Retinal pigment epithelial cell (primary cell): ENCODE data around the gene ECEL1.

Experiments
- DNase-seq: peaks from one replicate; pipeline ENCODE4 v3.0.0-alpha.2; 2010; ENCODE audit warnings: low read depth
- H3K4me3 ChIP-seq: 2 replicates; pipeline ENCODE4 v1.5.1; 2011; ENCODE audit warnings: mild to moderate bottlenecking, low read length, control low read depth, moderate library complexity
- TF ChIP-seq, protein P1 (sequence below): conservative IDR thresholded peaks from 2 replicates; pipeline ENCODE4 v1.5.1; 2011; ENCODE audit warnings: low read depth, low read length, control low read depth, inconsistent platforms

Gene ECEL1

DNA sequence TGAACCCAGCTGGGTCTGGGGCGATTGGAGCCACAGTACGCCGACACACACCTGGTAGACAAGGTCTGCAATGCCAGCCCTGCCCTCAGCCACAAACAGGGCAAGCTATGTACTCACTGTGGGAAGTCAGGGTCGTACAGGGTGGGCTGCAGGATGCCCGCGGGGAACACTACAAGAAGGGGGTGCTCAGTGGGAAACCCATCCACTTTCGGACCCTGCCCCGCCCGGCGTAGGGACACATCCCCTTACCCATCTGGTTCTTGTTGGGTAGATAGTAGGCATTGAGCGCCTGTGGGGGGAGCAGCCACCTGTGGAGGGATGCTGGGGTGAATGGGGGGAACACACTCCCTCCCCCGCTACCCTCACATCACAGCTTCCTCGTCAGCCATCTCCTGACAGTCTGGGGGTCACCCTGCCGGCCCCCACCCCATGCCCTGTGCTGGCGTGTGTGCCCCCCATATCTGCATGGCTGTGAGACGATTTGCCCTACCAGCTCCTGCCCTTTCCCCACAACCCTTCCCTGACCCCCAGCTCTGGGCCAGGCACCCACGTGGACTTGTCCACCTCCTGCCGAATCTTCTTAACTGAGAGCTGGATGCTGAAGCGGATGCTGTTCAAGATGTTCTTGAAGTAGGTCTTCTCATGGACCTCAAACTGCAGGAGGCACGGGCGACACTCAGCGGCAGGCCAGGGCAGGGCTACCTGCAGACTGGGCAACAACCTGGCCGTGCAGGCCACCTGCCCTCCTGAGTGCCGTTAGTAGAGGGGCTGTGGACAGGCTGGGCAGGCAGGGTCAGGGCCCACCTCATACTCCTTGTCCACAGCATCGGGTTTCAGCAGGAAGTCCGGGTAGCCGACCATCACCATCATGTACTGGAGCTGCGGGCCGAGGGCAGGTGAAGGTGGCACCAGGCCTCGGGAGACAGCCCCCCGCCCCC is 5.1 kb downstream of the ECEL1 start:
- TF ChIP-seq, protein P1, sequence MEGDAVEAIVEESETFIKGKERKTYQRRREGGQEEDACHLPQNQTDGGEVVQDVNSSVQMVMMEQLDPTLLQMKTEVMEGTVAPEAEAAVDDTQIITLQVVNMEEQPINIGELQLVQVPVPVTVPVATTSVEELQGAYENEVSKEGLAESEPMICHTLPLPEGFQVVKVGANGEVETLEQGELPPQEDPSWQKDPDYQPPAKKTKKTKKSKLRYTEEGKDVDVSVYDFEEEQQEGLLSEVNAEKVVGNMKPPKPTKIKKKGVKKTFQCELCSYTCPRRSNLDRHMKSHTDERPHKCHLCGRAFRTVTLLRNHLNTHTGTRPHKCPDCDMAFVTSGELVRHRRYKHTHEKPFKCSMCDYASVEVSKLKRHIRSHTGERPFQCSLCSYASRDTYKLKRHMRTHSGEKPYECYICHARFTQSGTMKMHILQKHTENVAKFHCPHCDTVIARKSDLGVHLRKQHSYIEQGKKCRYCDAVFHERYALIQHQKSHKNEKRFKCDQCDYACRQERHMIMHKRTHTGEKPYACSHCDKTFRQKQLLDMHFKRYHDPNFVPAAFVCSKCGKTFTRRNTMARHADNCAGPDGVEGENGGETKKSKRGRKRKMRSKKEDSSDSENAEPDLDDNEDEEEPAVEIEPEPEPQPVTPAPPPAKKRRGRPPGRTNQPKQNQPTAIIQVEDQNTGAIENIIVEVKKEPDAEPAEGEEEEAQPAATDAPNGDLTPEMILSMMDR: no peak
- DNase-seq: no peak
- H3K4me3 ChIP-seq: no peak overlapping the region

DNA sequence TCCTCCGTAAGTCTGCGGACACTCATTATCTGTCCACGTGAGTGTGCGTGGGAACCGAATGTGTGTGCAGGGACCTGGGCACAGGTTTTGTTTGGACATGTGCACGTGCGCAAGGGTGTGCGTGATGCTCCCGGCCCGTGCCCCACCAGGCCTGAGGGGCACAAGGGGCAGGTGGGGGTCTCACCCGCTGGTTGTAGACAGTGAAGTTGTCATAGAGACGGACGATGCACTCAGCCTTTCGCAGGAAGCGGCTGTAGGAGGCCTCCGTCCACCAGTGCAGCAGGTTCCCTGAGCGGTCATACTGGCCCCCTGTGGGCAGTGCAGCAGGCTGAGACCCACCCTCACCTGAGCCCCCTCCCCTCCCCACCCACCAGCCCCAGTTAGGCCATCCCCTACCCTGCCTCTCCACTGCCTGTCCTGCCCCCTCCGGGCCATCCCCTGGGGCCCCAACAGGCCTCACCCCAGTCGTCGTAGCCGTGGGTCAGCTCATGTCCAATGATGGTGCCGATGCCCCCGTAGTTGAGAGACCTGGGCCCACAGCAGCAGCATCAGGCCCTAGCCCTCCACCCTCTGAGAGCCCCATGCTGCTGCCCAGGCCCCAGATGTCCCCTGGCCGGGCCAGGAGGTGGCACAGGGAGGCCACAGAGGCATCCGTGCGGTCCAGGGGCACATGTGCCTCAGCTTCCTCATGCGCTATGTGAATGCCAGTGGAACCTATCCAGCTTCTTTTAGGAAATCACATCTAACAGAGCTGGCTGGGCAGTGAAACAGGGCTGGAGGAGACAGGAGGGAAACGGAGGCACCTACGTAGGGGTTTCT is 6.1 kb downstream of the ECEL1 start:
- no peak for DNase-seq
- no peak overlapping the region for H3K4me3 ChIP-seq
- TF ChIP-seq, protein P1: no peak

DNA sequence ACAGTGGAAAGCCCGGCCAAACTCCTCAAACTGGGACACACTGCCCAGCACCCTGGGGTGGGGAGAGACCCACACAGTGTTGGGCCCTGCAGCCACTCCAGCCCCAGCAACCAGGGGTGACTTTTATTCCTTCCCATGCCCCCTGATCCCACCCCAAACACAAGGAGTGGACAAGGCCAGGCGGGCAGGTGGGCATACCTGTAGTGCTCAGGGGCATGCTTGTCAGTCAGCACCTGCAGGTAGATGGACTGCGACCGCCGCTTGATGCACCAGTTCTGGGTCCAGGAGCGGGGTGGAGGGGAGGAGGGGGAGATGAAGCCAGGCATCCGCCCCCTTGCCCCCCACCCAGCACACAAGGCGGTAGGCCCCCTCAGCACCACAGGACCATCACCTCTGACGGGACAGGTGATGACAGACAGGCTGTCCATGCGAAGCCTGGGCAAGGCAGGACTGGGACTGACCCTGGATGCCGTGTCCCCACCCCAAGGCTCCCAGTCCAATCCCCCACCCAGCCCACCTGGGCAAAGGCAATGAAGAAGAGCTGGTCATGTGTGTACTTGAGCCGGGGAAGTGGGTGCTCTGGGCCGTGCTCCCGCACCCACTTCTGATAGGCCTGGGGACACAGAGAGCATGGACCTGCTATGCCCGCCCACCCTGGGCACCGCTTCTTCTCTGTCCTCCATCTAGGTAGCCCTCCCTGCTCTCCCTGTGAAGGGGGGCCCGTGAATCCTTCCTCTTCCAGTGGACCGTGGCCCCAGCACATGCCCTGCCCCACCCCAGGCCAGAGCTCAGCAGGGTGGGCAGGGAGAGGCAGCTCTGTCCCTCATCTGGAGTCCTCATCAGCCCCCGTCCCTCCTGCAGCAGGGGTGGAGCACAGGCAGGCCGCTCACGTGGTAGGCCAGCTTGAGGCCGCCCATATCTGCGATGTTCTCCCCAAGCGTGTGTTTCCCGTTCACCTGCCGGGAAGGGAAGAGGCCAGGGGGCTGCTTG is 7.1 kb downstream of the ECEL1 start:
- DNase-seq: no peak
- TF ChIP-seq, protein P1: no peak
- no peak overlapping the region for H3K4me3 ChIP-seq

DNA sequence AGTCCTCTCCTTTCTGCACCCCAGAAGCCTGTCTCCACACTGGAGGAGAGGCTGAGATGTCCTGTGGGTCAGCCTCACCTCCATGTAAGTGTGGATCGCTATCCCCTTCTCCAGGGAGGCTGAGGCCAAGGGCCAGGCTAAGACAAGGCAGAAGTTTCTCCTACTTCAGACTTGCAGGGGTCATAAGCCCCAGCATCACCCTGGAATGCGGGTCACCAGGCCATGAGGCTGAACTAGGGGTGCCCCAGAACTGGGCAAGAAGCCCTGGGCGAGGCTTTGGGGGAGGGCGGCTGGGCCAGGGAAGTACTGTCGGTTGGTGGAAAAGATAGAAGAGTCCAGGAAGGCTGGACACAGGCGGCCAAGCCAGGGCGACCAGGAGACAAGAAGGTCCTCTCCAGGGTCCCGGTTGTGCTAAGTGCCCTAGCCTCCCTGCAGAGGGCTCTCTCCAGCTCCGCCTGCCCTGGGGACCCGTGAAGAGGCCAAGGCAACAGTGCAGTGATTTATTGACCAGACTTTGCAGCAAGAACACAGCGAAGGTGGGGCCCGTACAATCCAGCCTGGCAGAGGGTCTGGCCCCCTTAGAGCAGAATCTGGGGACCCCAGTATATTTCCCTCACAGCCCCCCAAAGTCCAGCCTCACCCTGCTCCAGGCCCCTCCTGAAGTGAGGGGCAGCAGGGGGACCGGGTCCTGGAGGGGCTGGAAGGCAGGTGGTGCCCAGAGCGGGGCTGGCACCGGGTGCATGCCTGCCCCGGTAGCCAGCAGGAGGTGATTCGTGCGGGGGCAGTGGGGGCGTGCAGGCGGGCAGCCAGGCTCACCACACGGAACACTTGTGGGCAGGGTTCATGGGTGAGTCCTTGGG is 8.1 kb downstream of the ECEL1 start:
- TF ChIP-seq, protein P1: no peak
- H3K4me3 ChIP-seq: no peak overlapping the region
- DNase-seq: no peak

DNA sequence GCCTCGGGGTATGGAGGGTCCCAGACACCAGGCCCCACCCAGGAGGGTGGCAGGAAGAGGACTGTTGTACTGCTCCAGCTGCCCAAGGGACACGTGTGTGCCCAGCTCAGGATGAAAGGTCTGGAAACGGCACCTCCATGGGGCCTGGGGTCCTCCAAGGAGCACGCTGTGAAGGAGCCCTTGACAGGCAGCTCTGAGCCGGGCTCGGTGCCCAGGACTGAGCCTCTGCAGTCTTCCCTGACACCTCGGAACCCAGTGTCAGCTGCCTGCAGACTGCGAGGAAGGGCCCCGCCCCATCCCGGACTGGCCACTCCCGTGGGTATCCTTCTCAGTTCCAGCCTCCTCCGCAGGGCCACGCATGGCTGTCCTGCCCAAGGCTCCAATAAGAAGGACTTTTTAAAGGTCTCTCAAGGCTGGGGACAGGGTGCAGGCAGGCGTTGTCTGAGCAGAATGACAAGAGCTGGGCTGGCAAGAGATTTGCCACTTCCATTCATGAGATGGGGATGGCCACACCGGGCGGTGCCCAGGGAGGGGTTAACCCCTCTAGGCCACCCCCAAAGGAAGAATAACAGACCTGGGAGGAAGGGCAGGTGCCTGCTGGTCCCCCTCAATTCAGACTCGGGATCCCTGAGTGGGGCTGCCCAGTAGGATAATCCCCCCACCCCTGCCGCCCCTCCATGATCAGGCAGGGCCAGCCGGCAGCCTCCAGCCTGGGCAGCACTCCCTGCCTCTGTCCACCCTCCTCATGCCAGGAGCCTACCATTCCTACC is 8.9 kb downstream of the ECEL1 start:
- no peak for DNase-seq
- no peak overlapping the region for H3K4me3 ChIP-seq
- TF ChIP-seq, protein P1: no peak
